ENCODE results near the gene FARS2.

The FARS2 gene

GRCh38 chr6:5761370-5761769 is 500.1 kb downstream of the FARS2 start:
- no peak overlapping the region for H3K4ac ChIP-seq (ENCODE audit: low read depth, low read length)
- H3K9me3 ChIP-seq (ENCODE audit: insufficient read depth, low read depth, low read length) = no peaks in the 10 kb centered on the region
- no peak overlapping the region for H3K27ac ChIP-seq (ENCODE audit: low read depth, low read length)
- H3K4me2 ChIP-seq (ENCODE audit: low read length) = no peak overlapping the region
- no peak overlapping the region for H2BK12ac ChIP-seq (ENCODE audit: low read length)
- no peaks in the 10 kb centered on the region for H3K36me3 ChIP-seq (ENCODE audit: control insufficient read depth in 1 of 2, insufficient read depth in 2 of 2, low read length in 2 of 2)
- no peak overlapping the region for H2BK5ac ChIP-seq (ENCODE audit: low read depth, low read length, poor library complexity)
- H4K91ac ChIP-seq (ENCODE audit: low read depth, low read length) = no peak overlapping the region
- no peak overlapping the region for H3K4me3 ChIP-seq (ENCODE audit: low read depth, low read length)
- H3K27me3 ChIP-seq (ENCODE audit: insufficient read depth, low read length) = no peaks in the 10 kb centered on the region
- WGBS (ENCODE audit: extremely low coverage, insufficient coverage, insufficient read length) = no CpG with 5 or more reads among the region's 5 CpGs
- H4K8ac ChIP-seq (ENCODE audit: low read depth, low read length) = no peak overlapping the region
- no peaks in the 10 kb centered on the region for H3K79me2 ChIP-seq (ENCODE audit: control insufficient read depth, insufficient read depth, low read length, poor library complexity)
- no peak overlapping the region for H4K12ac ChIP-seq (ENCODE audit: low read depth, low read length)
- H2AFZ ChIP-seq (ENCODE audit: insufficient read depth, low read length, poor library complexity) = no peak overlapping the region
- no peak overlapping the region for H3K14ac ChIP-seq (ENCODE audit: low read length)
- H3K79me1 ChIP-seq (ENCODE audit: low read length) = no peaks in the 10 kb centered on the region
- H3K4me1 ChIP-seq (ENCODE audit: control insufficient read depth in 1 of 2, insufficient read depth in 2 of 2, low read length in 2 of 2) = no peaks in the 10 kb centered on the region
- H3K23ac ChIP-seq (ENCODE audit: low read length) = no peak overlapping the region
- no peak for DNase-seq
- H2BK120ac ChIP-seq (ENCODE audit: insufficient read depth, low read length, poor library complexity) = no peak overlapping the region
- no peak overlapping the region for H3K9ac ChIP-seq (ENCODE audit: low read length)
- no peak overlapping the region for H2AK5ac ChIP-seq (ENCODE audit: low read length)
- H3K18ac ChIP-seq (ENCODE audit: low read length) = no peak overlapping the region

GRCh38 chr6:5762561-5762968 is 501.3 kb downstream of the FARS2 start:
- no peak overlapping the region for H3K18ac ChIP-seq (ENCODE audit: low read length)
- H3K4me1 ChIP-seq (ENCODE audit: control insufficient read depth in 1 of 2, insufficient read depth in 2 of 2, low read length in 2 of 2) = no peaks in the 10 kb centered on the region
- no peak overlapping the region for H4K91ac ChIP-seq (ENCODE audit: low read depth, low read length)
- H3K79me2 ChIP-seq (ENCODE audit: control insufficient read depth, insufficient read depth, low read length, poor library complexity) = no peaks in the 10 kb centered on the region
- H3K36me3 ChIP-seq (ENCODE audit: control insufficient read depth in 1 of 2, insufficient read depth in 2 of 2, low read length in 2 of 2) = no peaks in the 10 kb centered on the region
- no peaks in the 10 kb centered on the region for H3K79me1 ChIP-seq (ENCODE audit: low read length)
- WGBS (ENCODE audit: extremely low coverage, insufficient coverage, insufficient read length) = no CpG with 5 or more reads among the region's 12 CpGs
- no peak overlapping the region for H3K27ac ChIP-seq (ENCODE audit: low read depth, low read length)
- H3K23ac ChIP-seq (ENCODE audit: low read length) = no peak overlapping the region
- H2BK12ac ChIP-seq (ENCODE audit: low read length) = no peak overlapping the region
- no peaks in the 10 kb centered on the region for H3K27me3 ChIP-seq (ENCODE audit: insufficient read depth, low read length)
- no peak overlapping the region for H3K9ac ChIP-seq (ENCODE audit: low read length)
- no peaks in the 10 kb centered on the region for H3K9me3 ChIP-seq (ENCODE audit: insufficient read depth, low read depth, low read length)
- DNase-seq = no peak
- H2AK5ac ChIP-seq (ENCODE audit: low read length) = no peak overlapping the region
- no peak overlapping the region for H3K4ac ChIP-seq (ENCODE audit: low read depth, low read length)
- no peak overlapping the region for H2BK120ac ChIP-seq (ENCODE audit: insufficient read depth, low read length, poor library complexity)
- H3K4me3 ChIP-seq (ENCODE audit: low read depth, low read length) = no peak overlapping the region
- H4K8ac ChIP-seq (ENCODE audit: low read depth, low read length) = no peak overlapping the region
- H4K12ac ChIP-seq (ENCODE audit: low read depth, low read length) = no peak overlapping the region
- no peak overlapping the region for H3K4me2 ChIP-seq (ENCODE audit: low read length)
- no peak overlapping the region for H2BK5ac ChIP-seq (ENCODE audit: low read depth, low read length, poor library complexity)
- no peak overlapping the region for H2AFZ ChIP-seq (ENCODE audit: insufficient read depth, low read length, poor library complexity)
- no peak overlapping the region for H3K14ac ChIP-seq (ENCODE audit: low read length)

- Histone ChIP-seq H3K18ac (ENCODE audit: low read length) (no peak overlapping the region), H3K14ac (ENCODE audit: low read length) (no peak overlapping the region), H3K4me1 (ENCODE audit: control insufficient read depth in 1 of 2, insufficient read depth in 2 of 2, low read length in 2 of 2) (no peaks in the 10 kb centered on the region), H2BK12ac (ENCODE audit: low read length) (no peak overlapping the region), H4K8ac (ENCODE audit: low read depth, low read length) (no peak overlapping the region), H2BK120ac (ENCODE audit: insufficient read depth, low read length, poor library complexity) (no peak overlapping the region), H3K4ac (ENCODE audit: low read depth, low read length) (no peak overlapping the region), H2AK5ac (ENCODE audit: low read length) (no peak overlapping the region), H2AFZ (ENCODE audit: insufficient read depth, low read length, poor library complexity) (no peak overlapping the region), H3K27me3 (ENCODE audit: insufficient read depth, low read length) (no peaks in the 10 kb centered on the region), H2BK5ac (ENCODE audit: low read depth, low read length, poor library complexity) (no peak overlapping the region), H4K12ac (ENCODE audit: low read depth, low read length) (no peak overlapping the region), H3K79me2 (ENCODE audit: control insufficient read depth, insufficient read depth, low read length, poor library complexity) (no peaks in the 10 kb centered on the region), H4K91ac (ENCODE audit: low read depth, low read length) (no peak overlapping the region), H3K9me3 (ENCODE audit: insufficient read depth, low read depth, low read length) (no peaks in the 10 kb centered on the region), H3K4me2 (ENCODE audit: low read length) (no peak overlapping the region), H3K9ac (ENCODE audit: low read length) (no peak overlapping the region), H3K79me1 (ENCODE audit: low read length) (no peaks in the 10 kb centered on the region), H3K23ac (ENCODE audit: low read length) (no peak overlapping the region), H3K4me3 (ENCODE audit: low read depth, low read length) (no peak overlapping the region), H3K27ac (ENCODE audit: low read depth, low read length) (no peak overlapping the region), H3K36me3 (ENCODE audit: control insufficient read depth in 1 of 2, insufficient read depth in 2 of 2, low read length in 2 of 2) (no peaks in the 10 kb centered on the region)
- no CpG with 5 or more reads among the region's 2 CpGs for WGBS (ENCODE audit: extremely low coverage, insufficient coverage, insufficient read length)
- no peak for DNase-seq
These were observed 502.1 kb downstream of the FARS2 start for GRCh38 chr6:5763407-5763806.

GRCh38 chr6:5763871-5764270 is 502.6 kb downstream of the FARS2 start:
- H2BK5ac ChIP-seq (ENCODE audit: low read depth, low read length, poor library complexity) = no peak overlapping the region
- WGBS (ENCODE audit: extremely low coverage, insufficient coverage, insufficient read length) = no CpG with 5 or more reads among the region's 8 CpGs
- H2BK120ac ChIP-seq (ENCODE audit: insufficient read depth, low read length, poor library complexity) = no peak overlapping the region
- H2BK12ac ChIP-seq (ENCODE audit: low read length) = no peak overlapping the region
- no peak for DNase-seq
- no peak overlapping the region for H3K18ac ChIP-seq (ENCODE audit: low read length)
- no peaks in the 10 kb centered on the region for H3K36me3 ChIP-seq (ENCODE audit: control insufficient read depth in 1 of 2, insufficient read depth in 2 of 2, low read length in 2 of 2)
- no peak overlapping the region for H3K27ac ChIP-seq (ENCODE audit: low read depth, low read length)
- no peak overlapping the region for H4K8ac ChIP-seq (ENCODE audit: low read depth, low read length)
- H3K9me3 ChIP-seq (ENCODE audit: insufficient read depth, low read depth, low read length) = no peaks in the 10 kb centered on the region
- H3K79me2 ChIP-seq (ENCODE audit: control insufficient read depth, insufficient read depth, low read length, poor library complexity) = no peaks in the 10 kb centered on the region
- no peaks in the 10 kb centered on the region for H3K27me3 ChIP-seq (ENCODE audit: insufficient read depth, low read length)
- H3K14ac ChIP-seq (ENCODE audit: low read length) = no peak overlapping the region
- no peak overlapping the region for H3K9ac ChIP-seq (ENCODE audit: low read length)
- H3K4ac ChIP-seq (ENCODE audit: low read depth, low read length) = no peak overlapping the region
- no peak overlapping the region for H2AK5ac ChIP-seq (ENCODE audit: low read length)
- H3K4me1 ChIP-seq (ENCODE audit: control insufficient read depth in 1 of 2, insufficient read depth in 2 of 2, low read length in 2 of 2) = no peaks in the 10 kb centered on the region
- H3K4me3 ChIP-seq (ENCODE audit: low read depth, low read length) = no peak overlapping the region
- no peak overlapping the region for H4K12ac ChIP-seq (ENCODE audit: low read depth, low read length)
- H2AFZ ChIP-seq (ENCODE audit: insufficient read depth, low read length, poor library complexity) = no peak overlapping the region
- H3K23ac ChIP-seq (ENCODE audit: low read length) = no peak overlapping the region
- no peaks in the 10 kb centered on the region for H3K79me1 ChIP-seq (ENCODE audit: low read length)
- H3K4me2 ChIP-seq (ENCODE audit: low read length) = no peak overlapping the region
- no peak overlapping the region for H4K91ac ChIP-seq (ENCODE audit: low read depth, low read length)
